Measurements from ENCODE around the gene FARP1. TPM values are rescaled to one million over a fixed set of nuclear protein-coding genes. Genes with fewer than 3 reads are reported as not detected.

Gene FARP1
- total RNA-seq, 1 donor from 2014 or later: 128 TPM

GRCh38 chr13:98405690-98406344 lies 262.9 kb downstream of the FARP1 start:
- no peaks in the 10 kb centered on the region for H3K27me3 Mint-ChIP-seq (ENCODE audit: low read depth, unreplicated experiment)
- TF ChIP-seq EZH2 (IDR thresholded peaks at IDR 0.05; ENCODE audit: insufficient read depth, low read length): no peak
- no peak for TF ChIP-seq CTCF (IDR thresholded peaks at IDR 0.05; ENCODE audit: insufficient read depth, low read depth, low read length)

GRCh38 chr13:98406427-98406826 lies 263.5 kb downstream of the FARP1 start:
- peak overlapping the region; percentile 41 for H3K27ac Mint-ChIP-seq (ENCODE audit: unreplicated experiment)
- no peaks in the 10 kb centered on the region for H3K27me3 Mint-ChIP-seq (ENCODE audit: low read depth, unreplicated experiment)
- Histone ChIP-seq H3K27ac (ENCODE audit: low read depth, low read length) (no peak overlapping the region), H4K20me1 (ENCODE audit: insufficient read depth, low read length) (no peaks in the 10 kb centered on the region), H3K9ac (ENCODE audit: low read length) (no peak overlapping the region), H3K36me3 (ENCODE audit: insufficient read depth, low read length) (peaks cover 4% of the 10 kb centered on the region), H3K4me1 (ENCODE audit: insufficient read depth, low read length) (no peaks in the 10 kb centered on the region), H3K4me3 (ENCODE audit: insufficient read depth, low read depth, low read length) (no peak overlapping the region), H3K9me3 (ENCODE audit: insufficient read depth, low read depth, low read length) (no peaks in the 10 kb centered on the region), H2AFZ (ENCODE audit: low read depth, low read length) (no peak overlapping the region), H3K27me3 (ENCODE audit: insufficient read depth, low read length) (no peaks in the 10 kb centered on the region), H3K79me2 (ENCODE audit: insufficient read depth, low read length) (no peaks in the 10 kb centered on the region), H3K4me2 (ENCODE audit: low read length) (no peak overlapping the region)
- peaks cover 13% of the 10 kb centered on the region for H3K36me3 Mint-ChIP-seq (ENCODE audit: low read depth, unreplicated experiment)
- TF ChIP-seq EZH2 (IDR thresholded peaks at IDR 0.05; ENCODE audit: insufficient read depth, low read length) (no peak), CTCF (IDR thresholded peaks at IDR 0.05; ENCODE audit: insufficient read depth, low read depth, low read length) (no peak)
- no peaks in the 10 kb centered on the region for H3K9me3 Mint-ChIP-seq (ENCODE audit: unreplicated experiment)
- DNase-seq (ENCODE audit: low read depth): no peak
- H3K4me1 Mint-ChIP-seq (ENCODE audit: low read depth, unreplicated experiment): peaks cover 6% of the 10 kb centered on the region
- FAIRE-seq: no peak
- H3K4me3 Mint-ChIP-seq (ENCODE audit: unreplicated experiment): no peak overlapping the region

More at GRCh38 chr13:98405690-98406344, 262.9 kb downstream of the FARP1 start:
- Histone ChIP-seq H3K9me3 (ENCODE audit: insufficient read depth, low read depth, low read length) (no peaks in the 10 kb centered on the region), H3K4me2 (ENCODE audit: low read length) (no peak overlapping the region), H3K27ac (ENCODE audit: low read depth, low read length) (no peak overlapping the region), H3K27me3 (ENCODE audit: insufficient read depth, low read length) (no peaks in the 10 kb centered on the region), H3K79me2 (ENCODE audit: insufficient read depth, low read length) (no peaks in the 10 kb centered on the region), H3K4me1 (ENCODE audit: insufficient read depth, low read length) (no peaks in the 10 kb centered on the region), H4K20me1 (ENCODE audit: insufficient read depth, low read length) (no peaks in the 10 kb centered on the region), H3K9ac (ENCODE audit: low read length) (no peak overlapping the region), H2AFZ (ENCODE audit: low read depth, low read length) (no peak overlapping the region), H3K36me3 (ENCODE audit: insufficient read depth, low read length) (peaks cover 4% of the 10 kb centered on the region), H3K4me3 (ENCODE audit: insufficient read depth, low read depth, low read length) (no peak overlapping the region)
- FAIRE-seq (no peak), DNase-seq (ENCODE audit: low read depth) (no peak)
- Mint-ChIP-seq H3K4me1 (ENCODE audit: low read depth, unreplicated experiment) (peaks cover 6% of the 10 kb centered on the region), H3K4me3 (ENCODE audit: unreplicated experiment) (no peak overlapping the region), H3K9me3 (ENCODE audit: unreplicated experiment) (no peaks in the 10 kb centered on the region), H3K36me3 (ENCODE audit: low read depth, unreplicated experiment) (peaks cover 13% of the 10 kb centered on the region), H3K27ac (ENCODE audit: unreplicated experiment) (no peak overlapping the region)

DNA sequence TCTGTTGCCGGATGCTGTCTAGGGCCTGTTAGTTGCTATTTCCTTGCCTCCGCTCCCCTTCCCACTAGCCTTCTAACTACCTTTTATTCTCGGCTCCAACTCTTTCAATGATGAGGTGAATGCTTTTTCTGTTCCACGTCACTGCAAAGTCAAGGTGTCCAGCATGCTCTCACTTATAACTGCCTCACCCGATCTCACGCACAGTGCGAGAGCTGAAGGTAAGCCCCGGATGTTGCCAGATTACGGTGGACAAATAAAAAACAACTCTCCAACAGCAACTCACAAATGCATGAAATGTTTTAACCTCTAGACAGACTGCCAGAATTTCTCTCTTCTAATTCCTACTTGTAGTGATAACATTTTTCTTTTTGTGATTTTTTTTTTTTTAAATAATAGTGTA lies 264.1 kb downstream of the FARP1 start:
- Histone ChIP-seq H3K79me2 (ENCODE audit: insufficient read depth, low read length) (no peaks in the 10 kb centered on the region), H3K27me3 (ENCODE audit: insufficient read depth, low read length) (no peaks in the 10 kb centered on the region), H4K20me1 (ENCODE audit: insufficient read depth, low read length) (no peaks in the 10 kb centered on the region), H3K4me1 (ENCODE audit: insufficient read depth, low read length) (no peaks in the 10 kb centered on the region), H3K4me2 (ENCODE audit: low read length) (no peak overlapping the region), H3K4me3 (ENCODE audit: insufficient read depth, low read depth, low read length) (no peak overlapping the region), H3K27ac (ENCODE audit: low read depth, low read length) (no peak overlapping the region), H2AFZ (ENCODE audit: low read depth, low read length) (no peak overlapping the region), H3K36me3 (ENCODE audit: insufficient read depth, low read length) (peaks cover 4% of the 10 kb centered on the region), H3K9ac (ENCODE audit: low read length) (no peak overlapping the region), H3K9me3 (ENCODE audit: insufficient read depth, low read depth, low read length) (no peaks in the 10 kb centered on the region)
- FAIRE-seq (no peak), DNase-seq (ENCODE audit: low read depth) (no peak)
- Mint-ChIP-seq H3K27me3 (ENCODE audit: low read depth, unreplicated experiment) (no peaks in the 10 kb centered on the region), H3K27ac (ENCODE audit: unreplicated experiment) (no peak overlapping the region), H3K4me3 (ENCODE audit: unreplicated experiment) (no peak overlapping the region), H3K4me1 (ENCODE audit: low read depth, unreplicated experiment) (peaks cover 6% of the 10 kb centered on the region), H3K36me3 (ENCODE audit: low read depth, unreplicated experiment) (peaks cover 13% of the 10 kb centered on the region), H3K9me3 (ENCODE audit: unreplicated experiment) (no peaks in the 10 kb centered on the region)
- no peak for TF ChIP-seq EZH2 (IDR thresholded peaks at IDR 0.05; ENCODE audit: insufficient read depth, low read length)
- TF ChIP-seq CTCF (IDR thresholded peaks at IDR 0.05; ENCODE audit: insufficient read depth, low read depth, low read length): no peak

Measured in astrocyte (in vitro differentiated cells and primary cell).